ENCODE data around the gene SETD3.

GRCh38 chr14:99512571-99513182 is 32.0 kb upstream of the SETD3 start:
- no peak for TF ChIP-seq POLR2AphosphoS5 (IDR thresholded peaks at IDR 0.05; ENCODE audit: low read depth, low read length)
- no peak for TF ChIP-seq REST (IDR thresholded peaks at IDR 0.05; ENCODE audit: insufficient read depth in 1 of 2, low read depth in 2 of 2, low read length in 2 of 2)
- no peak for TF ChIP-seq TAF1 (IDR thresholded peaks at IDR 0.05; ENCODE audit: borderline replicate concordance, insufficient read depth, low read length)

All from PFSK-1 (cell line).